Glutamatergic neuron (in vitro differentiated cells): ENCODE measurements around the gene RNF220. TPM values are rescaled to one million over a fixed set of nuclear protein-coding genes. Genes with fewer than 3 reads are reported as not detected.

Source experiments
- DNase-seq: peaks from one replicate; pipeline ENCODE4 v3.0.0; 2022
- H3K27ac Mint-ChIP-seq: one replicate; pipeline ENCODE4 v1.8.0; 2020; ENCODE audit warnings: mild to moderate bottlenecking, mixed read lengths, inconsistent platforms; ENCODE audit not compliant: unreplicated experiment
- H3K27me3 Mint-ChIP-seq: one replicate; pipeline ENCODE4 v1.8.0; 2020; ENCODE audit warnings: mild to moderate bottlenecking, moderate library complexity, mixed read lengths, inconsistent platforms; ENCODE audit not compliant: unreplicated experiment
- H3K36me3 Mint-ChIP-seq: one replicate; pipeline ENCODE4 v1.8.0; 2020; ENCODE audit warnings: mild to moderate bottlenecking, mixed read lengths, inconsistent platforms; ENCODE audit not compliant: unreplicated experiment
- H3K4me1 Mint-ChIP-seq: one replicate; pipeline ENCODE4 v1.8.0; 2020; ENCODE audit warnings: mild to moderate bottlenecking, low read depth, mixed read lengths, inconsistent platforms; ENCODE audit not compliant: unreplicated experiment
- H3K4me3 Mint-ChIP-seq: one replicate; pipeline ENCODE4 v1.8.0; 2020; ENCODE audit warnings: mild to moderate bottlenecking, mixed read lengths, inconsistent platforms; ENCODE audit not compliant: unreplicated experiment
- H3K9me3 Mint-ChIP-seq: one replicate; pipeline ENCODE4 v1.8.0; 2020; ENCODE audit warnings: mild to moderate bottlenecking, moderate library complexity, mixed read lengths, inconsistent platforms; ENCODE audit not compliant: unreplicated experiment
- total RNA-seq: library from RNA; stranded (reverse); fragmentation: NEBNext Ultra II Directional; extraction: Animal tissue kit (Norgen Biotek cat#: 25700); gene quantifications from one replicate; pipeline ENCODE4 v1.2.1, GENCODE V29; 2021; ENCODE audit not compliant: unreplicated experiment
- TF ChIP-seq, protein P1 (sequence below): fragments of 200-600 bp; sonication (generic); IDR thresholded peaks from one replicate; pipeline ENCODE4 v1.5.0; 2021; ENCODE audit not compliant: partially characterized antibody, unreplicated experiment

The RNF220 gene
- total RNA-seq, 1 donor from 2014 or later: 99.4 TPM

DNA sequence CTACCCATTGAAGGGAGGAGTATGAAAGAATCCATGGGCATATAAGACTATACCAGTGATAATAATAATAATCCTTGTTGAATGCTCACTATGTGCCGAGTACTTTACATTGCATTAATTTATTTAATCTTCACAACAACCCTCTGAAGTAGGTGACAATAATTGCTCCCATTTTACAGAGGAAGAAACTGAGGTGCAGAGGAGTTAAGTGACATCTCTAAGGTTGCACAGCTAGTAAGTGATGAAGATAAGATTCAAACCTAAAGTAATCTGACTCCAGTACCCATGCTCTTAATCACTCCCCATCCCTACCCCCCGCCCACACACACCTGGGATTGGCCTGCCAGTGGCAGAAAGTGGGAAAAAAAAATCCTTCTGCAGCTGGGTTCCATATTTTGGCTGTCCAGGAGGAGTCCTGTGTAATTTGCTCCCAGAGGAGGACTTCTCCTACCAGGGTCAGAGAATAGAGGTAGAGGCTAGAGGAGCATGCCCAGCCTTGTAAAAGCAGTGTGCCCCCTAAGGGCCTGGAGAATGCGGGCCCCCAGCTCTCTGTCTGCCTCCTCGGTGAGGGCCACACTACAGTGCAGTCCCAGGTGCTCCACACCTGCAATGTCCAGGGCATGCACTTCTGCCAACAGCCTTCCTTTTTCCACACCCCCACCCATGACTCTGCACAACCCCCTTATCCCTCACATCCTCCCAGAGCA lies 211.4 kb downstream of the RNF220 start:
- Mint-ChIP-seq H3K4me1 (peaks cover 38% of the 10 kb centered on the region), H3K27ac (peak overlapping the region; percentile 62), H3K4me3 (peak overlapping the region; percentile 73), H3K9me3 (peaks cover 14% of the 10 kb centered on the region), H3K36me3 (no peaks in the 10 kb centered on the region), H3K27me3 (peaks cover 19% of the 10 kb centered on the region)
- TF ChIP-seq, protein P1, sequence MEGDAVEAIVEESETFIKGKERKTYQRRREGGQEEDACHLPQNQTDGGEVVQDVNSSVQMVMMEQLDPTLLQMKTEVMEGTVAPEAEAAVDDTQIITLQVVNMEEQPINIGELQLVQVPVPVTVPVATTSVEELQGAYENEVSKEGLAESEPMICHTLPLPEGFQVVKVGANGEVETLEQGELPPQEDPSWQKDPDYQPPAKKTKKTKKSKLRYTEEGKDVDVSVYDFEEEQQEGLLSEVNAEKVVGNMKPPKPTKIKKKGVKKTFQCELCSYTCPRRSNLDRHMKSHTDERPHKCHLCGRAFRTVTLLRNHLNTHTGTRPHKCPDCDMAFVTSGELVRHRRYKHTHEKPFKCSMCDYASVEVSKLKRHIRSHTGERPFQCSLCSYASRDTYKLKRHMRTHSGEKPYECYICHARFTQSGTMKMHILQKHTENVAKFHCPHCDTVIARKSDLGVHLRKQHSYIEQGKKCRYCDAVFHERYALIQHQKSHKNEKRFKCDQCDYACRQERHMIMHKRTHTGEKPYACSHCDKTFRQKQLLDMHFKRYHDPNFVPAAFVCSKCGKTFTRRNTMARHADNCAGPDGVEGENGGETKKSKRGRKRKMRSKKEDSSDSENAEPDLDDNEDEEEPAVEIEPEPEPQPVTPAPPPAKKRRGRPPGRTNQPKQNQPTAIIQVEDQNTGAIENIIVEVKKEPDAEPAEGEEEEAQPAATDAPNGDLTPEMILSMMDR: no peak
- no peak for DNase-seq

DNA sequence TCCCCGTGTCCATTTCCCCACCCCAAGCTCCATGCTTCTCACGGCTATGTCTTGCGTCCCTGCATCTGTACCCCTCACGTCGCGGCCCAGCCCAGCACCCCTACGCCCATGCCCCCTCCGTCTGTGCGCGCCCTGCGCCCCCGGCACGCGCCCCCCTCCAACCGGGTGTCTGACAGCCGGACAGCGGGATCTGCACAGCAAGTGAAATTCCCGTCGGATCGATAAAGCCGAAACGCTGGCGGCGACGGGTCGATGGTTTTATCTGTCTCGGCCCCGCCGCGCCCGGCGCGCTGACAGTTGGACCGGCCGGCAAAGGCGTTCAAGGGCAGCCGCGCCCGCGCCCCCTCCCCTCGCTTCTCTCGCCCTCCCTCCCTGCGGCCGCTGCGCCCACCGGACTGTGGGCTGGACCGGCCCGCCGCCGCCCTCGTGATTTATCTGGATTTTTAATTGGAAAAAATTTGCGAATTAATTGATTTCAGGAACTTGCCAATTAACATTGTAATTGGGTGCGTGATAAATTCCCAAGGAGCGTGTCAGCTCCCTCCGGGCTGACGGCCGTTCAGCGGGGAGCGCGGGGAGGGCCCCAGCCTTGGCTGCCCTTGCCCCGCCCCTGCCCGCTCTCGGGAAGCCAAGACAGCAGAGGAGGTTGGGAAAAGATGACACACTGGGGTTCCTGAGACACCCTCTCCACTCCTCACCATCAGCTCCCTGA lies 212.1 kb downstream of the RNF220 start:
- H3K27ac Mint-ChIP-seq: peak overlapping the region; percentile 62
- peak overlapping the region; percentile 73 for H3K4me3 Mint-ChIP-seq
- peak; percentile 87 for DNase-seq
- H3K27me3 Mint-ChIP-seq: peaks cover 20% of the 10 kb centered on the region
- no peaks in the 10 kb centered on the region for H3K36me3 Mint-ChIP-seq
- H3K4me1 Mint-ChIP-seq: peaks cover 39% of the 10 kb centered on the region
- H3K9me3 Mint-ChIP-seq: peaks cover 17% of the 10 kb centered on the region
- TF ChIP-seq, protein P1: no peak

DNA sequence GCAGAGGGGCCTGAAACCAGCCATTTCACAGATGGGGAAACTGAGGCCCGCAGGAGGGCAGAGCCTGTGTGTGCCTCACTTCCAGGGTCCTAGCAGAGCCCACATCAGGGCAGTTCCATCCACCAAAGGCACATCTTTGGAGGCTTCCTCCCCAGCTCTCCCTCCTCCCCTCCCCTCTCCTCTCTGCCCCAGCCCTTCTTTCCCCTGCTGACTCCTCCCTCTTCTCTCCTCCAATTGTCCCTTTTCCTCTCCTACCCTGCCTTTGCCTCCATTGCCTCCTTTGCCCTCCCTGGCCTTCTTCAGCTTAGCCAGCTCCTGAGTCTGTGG lies 212.6 kb downstream of the RNF220 start:
- Mint-ChIP-seq H3K4me3 (peak overlapping the region; percentile 49), H3K27me3 (peaks cover 21% of the 10 kb centered on the region)

DNA sequence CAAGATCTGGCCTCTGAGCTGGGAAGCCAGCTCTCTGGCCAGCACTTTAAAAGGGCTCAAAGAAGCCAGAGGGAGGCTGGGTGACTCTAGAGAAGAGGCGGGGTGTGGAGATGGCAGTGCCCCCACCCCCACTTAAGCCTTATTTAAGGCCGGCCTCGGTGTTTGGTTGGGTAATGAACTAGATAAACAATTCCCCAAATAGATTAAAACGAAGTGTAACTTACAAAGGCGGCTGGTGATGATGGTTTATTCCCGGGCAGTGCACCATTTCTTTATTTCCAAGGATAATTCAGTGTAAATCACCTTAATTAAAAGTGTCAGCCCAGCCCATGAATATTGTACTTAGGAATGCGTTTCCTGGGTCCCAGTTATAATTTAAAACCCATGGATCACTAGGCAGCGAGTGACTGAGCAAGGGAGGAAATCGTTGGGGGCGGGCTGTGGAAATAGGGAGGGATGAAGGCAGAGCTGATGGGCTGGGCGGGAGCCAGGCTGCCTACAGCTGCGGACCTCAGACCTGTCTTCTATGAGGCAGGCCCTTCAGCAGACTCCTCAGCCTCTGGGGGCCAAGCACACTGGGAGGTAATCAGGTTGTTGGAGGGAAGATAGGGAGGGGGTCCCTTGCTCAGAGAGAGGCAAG lies 214.3 kb downstream of the RNF220 start:
- Mint-ChIP-seq H3K27ac (no peak overlapping the region), H3K27me3 (peaks cover 30% of the 10 kb centered on the region), H3K4me3 (peak overlapping the region; percentile 33), H3K4me1 (peaks cover 45% of the 10 kb centered on the region), H3K36me3 (no peaks in the 10 kb centered on the region), H3K9me3 (peaks cover 14% of the 10 kb centered on the region)
- peak; percentile 46 for DNase-seq
- TF ChIP-seq, protein P1: no peak

More for the DNA sequence above, 212.6 kb downstream of the RNF220 start:
- Mint-ChIP-seq H3K36me3 (no peaks in the 10 kb centered on the region), H3K9me3 (peaks cover 17% of the 10 kb centered on the region), H3K4me1 (peaks cover 41% of the 10 kb centered on the region), H3K27ac (no peak overlapping the region)
- no peak for DNase-seq
- TF ChIP-seq, protein P1: no peak

DNA sequence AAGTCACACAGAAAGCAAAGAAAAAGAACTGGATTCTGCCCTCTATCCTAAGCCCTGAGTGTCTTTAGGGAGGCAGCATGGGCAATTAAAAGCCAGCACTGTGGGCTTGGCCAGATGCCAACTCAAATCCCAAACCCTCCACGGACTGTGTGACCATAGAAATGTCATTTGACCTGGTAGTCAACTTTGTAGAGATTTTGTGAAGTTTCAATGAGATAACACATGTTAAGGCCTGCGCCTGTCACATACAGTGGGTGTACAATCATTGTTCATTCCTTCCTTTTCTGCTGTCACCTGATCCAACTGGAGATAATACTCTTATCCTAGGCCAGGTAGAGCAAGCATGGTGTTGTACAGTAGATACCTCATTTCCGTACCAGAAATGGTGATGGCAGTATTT lies 215.0 kb downstream of the RNF220 start:
- H3K27me3 Mint-ChIP-seq: peaks cover 30% of the 10 kb centered on the region
- TF ChIP-seq, protein P1: no peak
- no peak overlapping the region for H3K27ac Mint-ChIP-seq
- peaks cover 14% of the 10 kb centered on the region for H3K9me3 Mint-ChIP-seq
- peaks cover 47% of the 10 kb centered on the region for H3K4me1 Mint-ChIP-seq
- no peak for DNase-seq
- no peaks in the 10 kb centered on the region for H3K36me3 Mint-ChIP-seq
- no peak overlapping the region for H3K4me3 Mint-ChIP-seq
